Measurements from ENCODE around the gene FRMD8.

GRCh38 chr11:65440831-65441499 lies 54.5 kb downstream of the FRMD8 start:
- TF ChIP-seq CTCF (IDR thresholded peaks at IDR 0.05 in 8 of 11, conservative IDR thresholded peaks at IDR 0.05 in 3 of 11) (no peak), POLR2AphosphoS5 (IDR thresholded peaks at IDR 0.05) (peak in 1 of 3 donors; percentile 83)

Measured in spleen (tissue), 7 donors.